Kidney capillary endothelial cell (primary cell): ENCODE results near the gene REXO4.

Experiments used
- DNase-seq: peaks from one replicate; pipeline ENCODE4 v3.0.0-alpha.2; 2018; ENCODE audit warnings: low spot score

Gene REXO4

GRCh38 chr9:133367778-133368177 lies 50.0 kb downstream of the REXO4 start:
- no peak for DNase-seq

GRCh38 chr9:133367221-133367620 lies 50.6 kb downstream of the REXO4 start:
- no peak for DNase-seq

GRCh38 chr9:133366435-133366834 lies 51.4 kb downstream of the REXO4 start:
- no peak for DNase-seq

GRCh38 chr9:133362359-133363044 lies 55.3 kb downstream of the REXO4 start:
- DNase-seq, result no peak

GRCh38 chr9:133361507-133362092 lies 56.2 kb downstream of the REXO4 start:
- no peak for DNase-seq

- no peak for DNase-seq
These were observed 57.1 kb downstream of the REXO4 start for GRCh38 chr9:133360400-133361393.

- DNase-seq, result no peak
These were observed 58.2 kb downstream of the REXO4 start for GRCh38 chr9:133359399-133360175.

GRCh38 chr9:133357656-133358055 lies 60.2 kb downstream of the REXO4 start:
- DNase-seq, result no peak

- DNase-seq, result peak; percentile 66
These were observed 61.3 kb downstream of the REXO4 start, which contains the start of the genes SURF1 and SURF2 for GRCh38 chr9:133356391-133357091. Gene SURF1 (minus strand): TSS chr9:133356487. CDS start chr9:133356453, 34 bp downstream. Gene SURF2 (plus strand): TSS chr9:133356550. CDS start chr9:133356593, 43 bp downstream.
